Neuronal stem cell (in vitro differentiated cells): Measurements from ENCODE around the gene KIAA0232.
A peak's percentile ranks its signal among the peaks of the same experiment; 100 is the strongest.

Experiments
- DNase-seq: peaks from one replicate; pipeline ENCODE4 v3.0.0-alpha.2; 2013; ENCODE audit warnings: low spot score
- H2AFZ ChIP-seq: one replicate; pipeline ENCODE4 v1.6.1; 2013; ENCODE audit warnings: mild to moderate bottlenecking, low read length, inconsistent platforms
- H2AK5ac ChIP-seq: 2 replicates; pipeline ENCODE4 v1.6.1; 2013; ENCODE audit warnings: low read depth, mild to moderate bottlenecking, inconsistent platforms, low read length, moderate library complexity, mixed read lengths
- H2BK120ac ChIP-seq: 2 replicates; pipeline ENCODE4 v1.6.1; 2013; ENCODE audit warnings: low read depth, mild to moderate bottlenecking, inconsistent platforms, low read length, moderate library complexity, mixed read lengths
- H2BK12ac ChIP-seq: one replicate; pipeline ENCODE4 v1.6.1; 2013; ENCODE audit warnings: low read length, inconsistent platforms
- H2BK15ac ChIP-seq: 2 replicates; pipeline ENCODE4 v1.6.1; 2013; ENCODE audit warnings: mild to moderate bottlenecking, low read length, inconsistent platforms, mixed read lengths
- H2BK5ac ChIP-seq: one replicate; pipeline ENCODE4 v1.6.1; 2013; ENCODE audit warnings: inconsistent platforms, mild to moderate bottlenecking, low read length, moderate library complexity
- H3K14ac ChIP-seq: one replicate; pipeline ENCODE4 v1.6.1; 2013; ENCODE audit warnings: low read length, inconsistent platforms
- H3K18ac ChIP-seq: 2 replicates; pipeline ENCODE4 v1.6.1; 2013; ENCODE audit warnings: low read length, inconsistent platforms
- H3K23ac ChIP-seq: 2 replicates; pipeline ENCODE4 v1.6.1; 2013; ENCODE audit warnings: low read depth, mild to moderate bottlenecking, mixed read lengths, low read length, inconsistent platforms; ENCODE audit not compliant: poor library complexity
- H3K27ac ChIP-seq: replicated peaks from 3 replicates; pipeline ENCODE4 v1.5.1; 2013; ENCODE audit warnings: low read length, inconsistent platforms
- H3K27me3 ChIP-seq, 3 experiments: 2 replicates each; pipeline ENCODE4 v1.6.1; 2013; ENCODE audit warnings: low read length in 3 of 3, mild to moderate bottlenecking in 2 of 3, inconsistent platforms in 1 of 3, low read depth in 1 of 3, mixed read lengths in 1 of 3, moderate library complexity in 1 of 3; ENCODE audit not compliant: control insufficient read depth in 3 of 3, insufficient read depth in 3 of 3
- H3K36me3 ChIP-seq, 2 donors: replicated peaks in 1 of 2; 2 replicates each; pipeline ENCODE4 v1.6.1; 2013; ENCODE audit warnings: low read length in 2 of 2; ENCODE audit not compliant: control insufficient read depth in 2 of 2, insufficient read depth in 2 of 2
- H3K4ac ChIP-seq: 2 replicates; pipeline ENCODE4 v1.6.1; 2013; ENCODE audit warnings: inconsistent platforms, mild to moderate bottlenecking, low read length, moderate library complexity
- H3K4me1 ChIP-seq, 2 donors: 1 replicate in 1 of 2; 2 replicates in 1 of 2; pipeline ENCODE4 v1.6.1; 2013; ENCODE audit warnings: low read length in 2 of 2, low read depth in 1 of 2; ENCODE audit not compliant: control insufficient read depth in 2 of 2, insufficient read depth in 1 of 2
- H3K4me2 ChIP-seq: one replicate; pipeline ENCODE4 v1.6.1; 2013; ENCODE audit warnings: mild to moderate bottlenecking, low read length, inconsistent platforms; ENCODE audit not compliant: insufficient read depth, poor library complexity, severe bottlenecking
- H3K4me3 ChIP-seq, 2 donors: 2 replicates each; pipeline ENCODE4 v1.5.1; 2013; ENCODE audit warnings: low read length in 2 of 2, mild to moderate bottlenecking in 2 of 2, inconsistent platforms in 1 of 2, moderate library complexity in 1 of 2
- H3K79me1 ChIP-seq: one replicate; pipeline ENCODE4 v1.6.1; 2013; ENCODE audit warnings: low read depth, mild to moderate bottlenecking, inconsistent platforms, low read length, moderate library complexity
- H3K9ac ChIP-seq: one replicate; pipeline ENCODE4 v1.6.1; 2013; ENCODE audit warnings: mild to moderate bottlenecking, low read depth, low read length, inconsistent platforms; ENCODE audit not compliant: poor library complexity
- H3K9me3 ChIP-seq, 2 donors: replicated peaks in 1 of 2; 2 replicates each; pipeline versions ENCODE3 to v1.6.1; 2013; ENCODE audit warnings: low read length in 2 of 2, mild to moderate bottlenecking in 2 of 2, inconsistent platforms in 1 of 2, low read depth in 1 of 2, mixed read lengths in 1 of 2, moderate library complexity in 1 of 2; ENCODE audit not compliant: control insufficient read depth in 2 of 2, insufficient read depth in 1 of 2
- H4K8ac ChIP-seq: one replicate; pipeline ENCODE4 v1.6.1; 2013; ENCODE audit warnings: low read depth, mild to moderate bottlenecking, inconsistent platforms, low read length, moderate library complexity
- H4K91ac ChIP-seq: one replicate; pipeline ENCODE4 v1.6.1; 2013; ENCODE audit warnings: low read length, low read depth, mild to moderate bottlenecking, inconsistent platforms; ENCODE audit not compliant: poor library complexity
- WGBS, 2 donors: extraction: QIAGEN DNeasy Blood & Tissue Kit; methylation state at CpG; one replicate each; pipeline ENCODE4 v1.1.7; 2013; ENCODE audit warnings: missing lambda C conversion rate in 2 of 2, mixed read lengths in 1 of 2; ENCODE audit not compliant: insufficient read length in 2 of 2, insufficient replicate concordance in 1 of 2; ENCODE audit errors: extremely low coverage in 2 of 2; 5-methylcytosine and 5-hydroxymethylcytosine counted together

KIAA0232 gene

GRCh38 chr4:6900956-6901355, 118.4 kb downstream of the KIAA0232 start:
- H3K4me3 ChIP-seq = no peak overlapping the region
- H3K14ac ChIP-seq = no peak overlapping the region
- peaks cover 3 to 4% of the 10 kb centered on the region in 2 donors for H3K4me1 ChIP-seq

GRCh38 chr4:6901669-6902317, 119.3 kb downstream of the KIAA0232 start:
- Histone ChIP-seq H3K4ac (peak overlapping the region; percentile 11), H2AK5ac (peak overlapping the region; percentile 70), H4K91ac (no peak overlapping the region), H2BK120ac (no peak overlapping the region), H2AFZ (peak overlapping the region; percentile 40), H2BK5ac (peak overlapping the region; percentile 24), H3K9ac (no peak overlapping the region), H3K4me2 (no peak overlapping the region), H2BK12ac (peak overlapping the region; percentile 41), H3K27me3 (peaks cover 0 to 11% (median 0%) of the 10 kb centered on the region in 3 experiments), H2BK15ac (peak overlapping the region; percentile 81), H3K23ac (peak overlapping the region; percentile 73), H3K18ac (peak overlapping the region; percentile 85), H3K4me3 (no peak overlapping the region), H3K27ac (no peak overlapping the region), H3K79me1 (no peaks in the 10 kb centered on the region), H3K9me3 (no peaks in the 10 kb centered on the region), H3K36me3 (no peaks in the 10 kb centered on the region), H3K4me1 (peaks cover 3 to 7% of the 10 kb centered on the region in 2 donors), H3K14ac (peak overlapping the region; percentile 47), H4K8ac (no peak overlapping the region)
- no peak for DNase-seq
- no CpG with 5 or more reads among the region's 24 CpGs for WGBS, 2 donors

More at GRCh38 chr4:6900956-6901355, 118.4 kb downstream of the KIAA0232 start:
- Histone ChIP-seq H3K27ac (no peak overlapping the region), H2BK5ac (no peak overlapping the region), H3K36me3 (no peaks in the 10 kb centered on the region), H4K8ac (no peak overlapping the region), H2AFZ (peak overlapping the region; percentile 40), H3K23ac (no peak overlapping the region), H4K91ac (no peak overlapping the region), H3K18ac (no peak overlapping the region), H3K27me3 (peaks cover 0 to 7% (median 0%) of the 10 kb centered on the region in 3 experiments), H3K9ac (no peak overlapping the region), H2BK15ac (no peak overlapping the region), H2BK120ac (no peak overlapping the region), H3K79me1 (no peaks in the 10 kb centered on the region), H2AK5ac (peak overlapping the region; percentile 36), H2BK12ac (no peak overlapping the region), H3K4me2 (no peak overlapping the region), H3K9me3 (no peaks in the 10 kb centered on the region), H3K4ac (no peak overlapping the region)
- no CpG with 5 or more reads among the region's 12 CpGs for WGBS, 2 donors
- DNase-seq = no peak

GRCh38 chr4:6902318-6903042, 120.0 kb downstream of the KIAA0232 start:
- no peak overlapping the region for H4K91ac ChIP-seq
- peak overlapping the region; percentile 85 for H3K18ac ChIP-seq
- H2AK5ac ChIP-seq = peak overlapping the region; percentile 94
- peaks cover 0 to 13% (median 0%) of the 10 kb centered on the region in 3 experiments for H3K27me3 ChIP-seq
- no peak for DNase-seq
- no peak overlapping the region for H3K4ac ChIP-seq
- no peaks in the 10 kb centered on the region for H3K9me3 ChIP-seq
- H2AFZ ChIP-seq = peak overlapping the region; percentile 23
- H3K4me1 ChIP-seq = peaks cover 3 to 7% of the 10 kb centered on the region in 2 donors
- H2BK5ac ChIP-seq = peak overlapping the region; percentile 24
- no peak overlapping the region for H3K9ac ChIP-seq
- H3K36me3 ChIP-seq = no peaks in the 10 kb centered on the region
- no CpG with 5 or more reads among the region's 27 CpGs for WGBS, 2 donors
- H3K4me3 ChIP-seq = no peak overlapping the region
- H2BK12ac ChIP-seq = no peak overlapping the region
- peak overlapping the region; percentile 81 for H2BK15ac ChIP-seq
- H3K23ac ChIP-seq = no peak overlapping the region
- peak overlapping the region; percentile 97 for H3K14ac ChIP-seq
- no peak overlapping the region for H2BK120ac ChIP-seq
- no peak overlapping the region for H3K27ac ChIP-seq
- peak overlapping the region; percentile 10 for H4K8ac ChIP-seq
- no peak overlapping the region for H3K4me2 ChIP-seq
- no peaks in the 10 kb centered on the region for H3K79me1 ChIP-seq
